ENCODE data around the gene RAB7B.

The RAB7B gene

GRCh38 chr1:205954819-205955404 is 48.3 kb downstream of the RAB7B start:
- H3K36me3 ChIP-seq (ENCODE audit: control insufficient read depth, insufficient read depth, low read length) = no peaks in the 10 kb centered on the region
- no peaks in the 10 kb centered on the region for H3K79me1 ChIP-seq (ENCODE audit: low read length)
- H3K27me3 ChIP-seq (ENCODE audit: insufficient read depth, low read length, poor library complexity) = no peaks in the 10 kb centered on the region
- H2AK5ac ChIP-seq (ENCODE audit: low read length) = no peak overlapping the region
- H4K8ac ChIP-seq (ENCODE audit: low read depth, low read length) = no peak overlapping the region
- no peak overlapping the region for H3K27ac ChIP-seq (ENCODE audit: low read depth, low read length)
- no peak for DNase-seq
- no peak overlapping the region for H3K4me3 ChIP-seq (ENCODE audit: low read length)
- no peak overlapping the region for H3K9ac ChIP-seq (ENCODE audit: low read length)
- H3K18ac ChIP-seq (ENCODE audit: low read length) = no peak overlapping the region
- H2BK120ac ChIP-seq (ENCODE audit: low read depth, low read length) = no peak overlapping the region
- no peaks in the 10 kb centered on the region for H3K79me2 ChIP-seq (ENCODE audit: control insufficient read depth, insufficient read depth, low read length)
- H2BK15ac ChIP-seq (replicated peaks; ENCODE audit: low read depth) = no peak overlapping the region
- H3K4me1 ChIP-seq (ENCODE audit: control insufficient read depth, low read depth, low read length) = no peaks in the 10 kb centered on the region
- WGBS (ENCODE audit: extremely low coverage, insufficient coverage, low lambda C conversion rate) = no CpG with 5 or more reads among the region's 11 CpGs
- H3K23ac ChIP-seq (ENCODE audit: low read length) = no peak overlapping the region
- H3K4ac ChIP-seq (ENCODE audit: low read depth, low read length) = no peak overlapping the region
- no peak overlapping the region for H4K5ac ChIP-seq (ENCODE audit: low read length)
- H3K56ac ChIP-seq (ENCODE audit: low read length) = no peak overlapping the region
- no peak overlapping the region for H3K4me2 ChIP-seq (ENCODE audit: low read length)
- H2BK5ac ChIP-seq (ENCODE audit: low read length) = no peak overlapping the region

GRCh38 chr1:205951746-205952145 is 51.4 kb downstream of the RAB7B start:
- DNase-seq = no peak
- no peak overlapping the region for H4K5ac ChIP-seq (ENCODE audit: low read length)
- H3K4me1 ChIP-seq (ENCODE audit: control insufficient read depth, low read depth, low read length) = no peaks in the 10 kb centered on the region
- no peak overlapping the region for H2BK15ac ChIP-seq (replicated peaks; ENCODE audit: low read depth)
- no peaks in the 10 kb centered on the region for H3K79me1 ChIP-seq (ENCODE audit: low read length)
- no peaks in the 10 kb centered on the region for H3K36me3 ChIP-seq (ENCODE audit: control insufficient read depth, insufficient read depth, low read length)
- no peak overlapping the region for H3K4me2 ChIP-seq (ENCODE audit: low read length)
- no peaks in the 10 kb centered on the region for H3K79me2 ChIP-seq (ENCODE audit: control insufficient read depth, insufficient read depth, low read length)
- H4K8ac ChIP-seq (ENCODE audit: low read depth, low read length) = no peak overlapping the region
- no peak overlapping the region for H2BK120ac ChIP-seq (ENCODE audit: low read depth, low read length)
- H2AK5ac ChIP-seq (ENCODE audit: low read length) = no peak overlapping the region
- WGBS (ENCODE audit: extremely low coverage, insufficient coverage, low lambda C conversion rate) = no CpG with 5 or more reads among the region's 1 CpG
- no peak overlapping the region for H3K4ac ChIP-seq (ENCODE audit: low read depth, low read length)
- H3K9ac ChIP-seq (ENCODE audit: low read length) = no peak overlapping the region
- no peak overlapping the region for H3K23ac ChIP-seq (ENCODE audit: low read length)
- H3K27me3 ChIP-seq (ENCODE audit: insufficient read depth, low read length, poor library complexity) = no peaks in the 10 kb centered on the region
- H3K18ac ChIP-seq (ENCODE audit: low read length) = no peak overlapping the region
- no peak overlapping the region for H2BK5ac ChIP-seq (ENCODE audit: low read length)
- no peak overlapping the region for H3K27ac ChIP-seq (ENCODE audit: low read depth, low read length)
- H3K4me3 ChIP-seq (ENCODE audit: low read length) = no peak overlapping the region
- no peak overlapping the region for H3K56ac ChIP-seq (ENCODE audit: low read length)

GRCh38 chr1:205950826-205951549 is 52.2 kb downstream of the RAB7B start:
- Histone ChIP-seq H3K4me3 (ENCODE audit: low read length) (no peak overlapping the region), H2BK120ac (ENCODE audit: low read depth, low read length) (no peak overlapping the region), H4K8ac (ENCODE audit: low read depth, low read length) (no peak overlapping the region), H2BK15ac (replicated peaks; ENCODE audit: low read depth) (no peak overlapping the region), H3K4me2 (ENCODE audit: low read length) (no peak overlapping the region), H2BK5ac (ENCODE audit: low read length) (no peak overlapping the region), H3K79me1 (ENCODE audit: low read length) (no peaks in the 10 kb centered on the region), H3K9ac (ENCODE audit: low read length) (no peak overlapping the region), H3K27ac (ENCODE audit: low read depth, low read length) (no peak overlapping the region), H3K18ac (ENCODE audit: low read length) (no peak overlapping the region), H2AK5ac (ENCODE audit: low read length) (no peak overlapping the region), H3K27me3 (ENCODE audit: insufficient read depth, low read length, poor library complexity) (no peaks in the 10 kb centered on the region), H4K5ac (ENCODE audit: low read length) (no peak overlapping the region), H3K4ac (ENCODE audit: low read depth, low read length) (no peak overlapping the region), H3K23ac (ENCODE audit: low read length) (no peak overlapping the region), H3K56ac (ENCODE audit: low read length) (peak overlapping the region; percentile 17), H3K36me3 (ENCODE audit: control insufficient read depth, insufficient read depth, low read length) (no peaks in the 10 kb centered on the region), H3K4me1 (ENCODE audit: control insufficient read depth, low read depth, low read length) (no peaks in the 10 kb centered on the region), H3K79me2 (ENCODE audit: control insufficient read depth, insufficient read depth, low read length) (no peaks in the 10 kb centered on the region)
- no CpG with 5 or more reads among the region's 7 CpGs for WGBS (ENCODE audit: extremely low coverage, insufficient coverage, low lambda C conversion rate)
- no peak for DNase-seq

- no peak overlapping the region for H2BK5ac ChIP-seq (ENCODE audit: low read length)
- H3K79me2 ChIP-seq (ENCODE audit: control insufficient read depth, insufficient read depth, low read length) = no peaks in the 10 kb centered on the region
- H3K27me3 ChIP-seq (ENCODE audit: insufficient read depth, low read length, poor library complexity) = no peaks in the 10 kb centered on the region
- no peak overlapping the region for H2BK15ac ChIP-seq (replicated peaks; ENCODE audit: low read depth)
- no peak overlapping the region for H3K4me3 ChIP-seq (ENCODE audit: low read length)
- H3K23ac ChIP-seq (ENCODE audit: low read length) = no peak overlapping the region
- no peak overlapping the region for H2BK120ac ChIP-seq (ENCODE audit: low read depth, low read length)
- no peak overlapping the region for H4K8ac ChIP-seq (ENCODE audit: low read depth, low read length)
- no peak overlapping the region for H2AK5ac ChIP-seq (ENCODE audit: low read length)
- no peak for DNase-seq
- WGBS (ENCODE audit: extremely low coverage, insufficient coverage, low lambda C conversion rate) = no CpG with 5 or more reads among the region's 8 CpGs
- H3K56ac ChIP-seq (ENCODE audit: low read length) = no peak overlapping the region
- no peaks in the 10 kb centered on the region for H3K36me3 ChIP-seq (ENCODE audit: control insufficient read depth, insufficient read depth, low read length)
- H3K9ac ChIP-seq (ENCODE audit: low read length) = no peak overlapping the region
- H3K4me1 ChIP-seq (ENCODE audit: control insufficient read depth, low read depth, low read length) = no peaks in the 10 kb centered on the region
- H3K4ac ChIP-seq (ENCODE audit: low read depth, low read length) = no peak overlapping the region
- H4K5ac ChIP-seq (ENCODE audit: low read length) = no peak overlapping the region
- H3K18ac ChIP-seq (ENCODE audit: low read length) = no peak overlapping the region
- no peaks in the 10 kb centered on the region for H3K79me1 ChIP-seq (ENCODE audit: low read length)
- no peak overlapping the region for H3K4me2 ChIP-seq (ENCODE audit: low read length)
- no peak overlapping the region for H3K27ac ChIP-seq (ENCODE audit: low read depth, low read length)
These were observed 52.9 kb downstream of the RAB7B start for GRCh38 chr1:205950280-205950679.

- Histone ChIP-seq H2BK5ac (ENCODE audit: low read length) (no peak overlapping the region), H3K9ac (ENCODE audit: low read length) (no peak overlapping the region), H4K8ac (ENCODE audit: low read depth, low read length) (no peak overlapping the region), H2BK120ac (ENCODE audit: low read depth, low read length) (no peak overlapping the region), H3K27me3 (ENCODE audit: insufficient read depth, low read length, poor library complexity) (no peaks in the 10 kb centered on the region), H3K4me3 (ENCODE audit: low read length) (no peak overlapping the region), H3K79me1 (ENCODE audit: low read length) (no peaks in the 10 kb centered on the region), H3K27ac (ENCODE audit: low read depth, low read length) (no peak overlapping the region), H2BK15ac (replicated peaks; ENCODE audit: low read depth) (no peak overlapping the region), H3K4me2 (ENCODE audit: low read length) (no peak overlapping the region), H3K79me2 (ENCODE audit: control insufficient read depth, insufficient read depth, low read length) (no peaks in the 10 kb centered on the region), H3K56ac (ENCODE audit: low read length) (no peak overlapping the region), H4K5ac (ENCODE audit: low read length) (no peak overlapping the region), H2AK5ac (ENCODE audit: low read length) (no peak overlapping the region), H3K18ac (ENCODE audit: low read length) (no peak overlapping the region), H3K4me1 (ENCODE audit: control insufficient read depth, low read depth, low read length) (no peaks in the 10 kb centered on the region), H3K36me3 (ENCODE audit: control insufficient read depth, insufficient read depth, low read length) (no peaks in the 10 kb centered on the region), H3K23ac (ENCODE audit: low read length) (no peak overlapping the region), H3K4ac (ENCODE audit: low read depth, low read length) (no peak overlapping the region)
- DNase-seq = no peak
- no CpG with 5 or more reads among the region's 1 CpG for WGBS (ENCODE audit: extremely low coverage, insufficient coverage, low lambda C conversion rate)
These were observed 53.4 kb downstream of the RAB7B start for GRCh38 chr1:205949753-205950152.

GRCh38 chr1:205948886-205949285 is 54.3 kb downstream of the RAB7B start:
- no peak for DNase-seq
- Histone ChIP-seq H3K27ac (ENCODE audit: low read depth, low read length) (no peak overlapping the region), H2BK5ac (ENCODE audit: low read length) (no peak overlapping the region), H3K79me2 (ENCODE audit: control insufficient read depth, insufficient read depth, low read length) (no peaks in the 10 kb centered on the region), H3K36me3 (ENCODE audit: control insufficient read depth, insufficient read depth, low read length) (no peaks in the 10 kb centered on the region), H4K5ac (ENCODE audit: low read length) (no peak overlapping the region), H3K4me1 (ENCODE audit: control insufficient read depth, low read depth, low read length) (no peaks in the 10 kb centered on the region), H3K27me3 (ENCODE audit: insufficient read depth, low read length, poor library complexity) (no peaks in the 10 kb centered on the region), H2BK15ac (replicated peaks; ENCODE audit: low read depth) (no peak overlapping the region), H3K4ac (ENCODE audit: low read depth, low read length) (no peak overlapping the region), H4K8ac (ENCODE audit: low read depth, low read length) (no peak overlapping the region), H2BK120ac (ENCODE audit: low read depth, low read length) (no peak overlapping the region), H3K9ac (ENCODE audit: low read length) (no peak overlapping the region), H3K56ac (ENCODE audit: low read length) (no peak overlapping the region), H3K23ac (ENCODE audit: low read length) (no peak overlapping the region), H3K4me3 (ENCODE audit: low read length) (no peak overlapping the region), H3K79me1 (ENCODE audit: low read length) (no peaks in the 10 kb centered on the region), H2AK5ac (ENCODE audit: low read length) (no peak overlapping the region), H3K4me2 (ENCODE audit: low read length) (no peak overlapping the region), H3K18ac (ENCODE audit: low read length) (no peak overlapping the region)
- no CpG with 5 or more reads among the region's 3 CpGs for WGBS (ENCODE audit: extremely low coverage, insufficient coverage, low lambda C conversion rate)

Data from mesendoderm (in vitro differentiated cells).